ENCODE measurements around the gene OXGR1. TPM values are rescaled to one million over a fixed set of nuclear protein-coding genes. Genes with fewer than 3 reads are reported as not detected.

Gene OXGR1
- total and polyA plus RNA-seq, 10 of the 15 experiments (the other 5 are each of a cell fraction or from before 2014, with no cell fraction given): 0.05 TPM; not detected in 9

DNA sequence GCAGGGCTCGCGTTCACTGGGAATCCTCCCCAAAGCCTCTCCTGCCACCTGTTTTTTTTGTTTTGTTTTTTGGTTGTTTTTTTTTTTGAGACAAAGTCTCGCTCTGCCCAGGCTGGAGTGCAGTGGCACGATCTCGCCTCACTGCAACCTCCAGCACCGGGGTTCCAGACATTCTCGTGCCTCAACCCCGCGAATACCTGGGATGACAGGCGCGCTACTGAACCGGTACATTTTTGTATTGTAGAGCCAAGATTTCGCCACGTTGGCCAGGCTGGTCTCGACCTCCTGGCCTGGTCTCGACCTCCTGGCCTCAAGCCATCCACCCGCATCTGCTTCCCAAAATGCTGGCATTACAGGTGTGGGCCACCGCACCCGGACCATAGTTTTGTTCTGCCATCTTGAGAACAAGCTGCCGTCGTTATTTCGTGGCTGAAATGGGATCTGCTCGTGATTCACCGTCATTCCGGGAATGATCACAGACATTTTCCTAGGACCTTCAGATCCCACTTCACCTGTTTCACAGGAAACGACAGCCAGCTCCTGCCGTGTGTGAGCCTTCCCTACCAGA lies 46.8 kb downstream of the OXGR1 start:
- Histone ChIP-seq H3K27ac (ENCODE audit: control insufficient read depth, insufficient read depth) (no peak overlapping the region), H3K4me1 (ENCODE audit: control insufficient read depth, insufficient read depth, low read length) (no peaks in the 10 kb centered on the region), H3K9ac (ENCODE audit: control insufficient read depth, insufficient read depth, low read length) (no peak overlapping the region), H3K27me3 (replicated peaks in 1 of 2; ENCODE audit: control insufficient read depth in 2 of 2, insufficient read depth in 2 of 2, low read length in 1 of 2) (no peaks in the 10 kb centered on the region), H2AFZ (ENCODE audit: control insufficient read depth, low read depth, low read length) (no peak overlapping the region), H3K79me2 (ENCODE audit: control insufficient read depth, insufficient read depth, low read length) (no peaks in the 10 kb centered on the region), H4K20me1 (ENCODE audit: control insufficient read depth, insufficient read depth) (no peaks in the 10 kb centered on the region), H3K4me3 (no peak overlapping the region), H3K9me3 (replicated peaks; ENCODE audit: control insufficient read depth, insufficient read depth, low read length) (no peaks in the 10 kb centered on the region), H3K36me3 (ENCODE audit: control insufficient read depth in 2 of 2, insufficient read depth in 2 of 2, low read length in 1 of 2) (no peaks in the 10 kb centered on the region), H3K4me2 (ENCODE audit: control insufficient read depth, insufficient read depth) (no peak overlapping the region)
- ChIA-PET POLR2A (no interaction called here), CTCF (no interaction called here), RAD21 (ENCODE audit: unreplicated experiment) (no interaction called here), SMC1A (ENCODE audit: uncharacterized antibody, unreplicated experiment) (no interaction called here)
- FAIRE-seq (no peak), DNase-seq (ENCODE audit: low read depth, low spot score) (no peak), ATAC-seq (no peak)
- no TSS peak for BruUV-seq (replicated peaks)
- 62% methylated on average over 26 of the region's 27 CpGs for WGBS (ENCODE audit: insufficient coverage, insufficient replicate concordance, low lambda C conversion rate, missing lambda C conversion rate)
- in situ Hi-C loops (cut with MboI) (no loop called here), intact Hi-C loops (cut with micrococcal nuclease; ENCODE audit: unreplicated experiment) (no loop called here)
- no peak for TF ChIP-seq NRF1 (conservative IDR thresholded peaks at IDR 0.05; ENCODE audit: low read depth, low read length)
- no peak for TF ChIP-seq SIX5 (IDR thresholded peaks at IDR 0.05; ENCODE audit: low read depth, low read length, severe bottlenecking)
- TF ChIP-seq SMC3 (IDR thresholded peaks at IDR 0.05; ENCODE audit: borderline replicate concordance, low read length): no peak
- TF ChIP-seq FOXM1 (IDR thresholded peaks at IDR 0.05; ENCODE audit: low read depth, low read length): no peak
- no peak for TF ChIP-seq ZBED1 (IDR thresholded peaks at IDR 0.05; ENCODE audit: borderline replicate concordance)
- TF ChIP-seq NR2C1 (IDR thresholded peaks at IDR 0.05): no peak
- TF ChIP-seq GATAD2B (conservative IDR thresholded peaks at IDR 0.05; ENCODE audit: low read depth): no peak
- TF ChIP-seq YBX1 (IDR thresholded peaks at IDR 0.05): no peak
- TF ChIP-seq ATF2 (IDR thresholded peaks at IDR 0.05; ENCODE audit: low read length): no peak
- no peak for TF ChIP-seq KAT2A (conservative IDR thresholded peaks at IDR 0.05; ENCODE audit: control insufficient read depth, low read depth, low read length)
- TF ChIP-seq STAT3 (IDR thresholded peaks at IDR 0.05; ENCODE audit: low read depth, low read length): no peak
- TF ChIP-seq IRF4 (IDR thresholded peaks at IDR 0.05; ENCODE audit: low read depth, low read length): no peak
- TF ChIP-seq ZNF274 (IDR thresholded peaks at IDR 0.05; ENCODE audit: insufficient read depth, insufficient read length): no peak
- no peak for TF ChIP-seq NR2F1 (conservative IDR thresholded peaks at IDR 0.05)
- no peak for TF ChIP-seq ZNF384 (IDR thresholded peaks at IDR 0.05; ENCODE audit: borderline replicate concordance, low read depth, low read length)
- TF ChIP-seq, protein P1, sequence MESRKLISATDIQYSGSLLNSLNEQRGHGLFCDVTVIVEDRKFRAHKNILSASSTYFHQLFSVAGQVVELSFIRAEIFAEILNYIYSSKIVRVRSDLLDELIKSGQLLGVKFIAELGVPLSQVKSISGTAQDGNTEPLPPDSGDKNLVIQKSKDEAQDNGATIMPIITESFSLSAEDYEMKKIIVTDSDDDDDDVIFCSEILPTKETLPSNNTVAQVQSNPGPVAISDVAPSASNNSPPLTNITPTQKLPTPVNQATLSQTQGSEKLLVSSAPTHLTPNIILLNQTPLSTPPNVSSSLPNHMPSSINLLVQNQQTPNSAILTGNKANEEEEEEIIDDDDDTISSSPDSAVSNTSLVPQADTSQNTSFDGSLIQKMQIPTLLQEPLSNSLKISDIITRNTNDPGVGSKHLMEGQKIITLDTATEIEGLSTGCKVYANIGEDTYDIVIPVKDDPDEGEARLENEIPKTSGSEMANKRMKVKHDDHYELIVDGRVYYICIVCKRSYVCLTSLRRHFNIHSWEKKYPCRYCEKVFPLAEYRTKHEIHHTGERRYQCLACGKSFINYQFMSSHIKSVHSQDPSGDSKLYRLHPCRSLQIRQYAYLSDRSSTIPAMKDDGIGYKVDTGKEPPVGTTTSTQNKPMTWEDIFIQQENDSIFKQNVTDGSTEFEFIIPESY (IDR thresholded peaks at IDR 0.05): no peak
- no peak for TF ChIP-seq MTA2 (IDR thresholded peaks at IDR 0.05; ENCODE audit: low read depth)
